Neural cell (in vitro differentiated cells): ENCODE measurements around the gene JPH4. TPM values are rescaled to one million over a fixed set of nuclear protein-coding genes. Genes with fewer than 3 reads are reported as not detected.

ENCODE experiments used
- H2AFZ ChIP-seq: fragments of 200-600, 300-800 bp; sonication (generic), shearing (Covaris generic); 2 replicates; pipeline ENCODE4 v1.6.0; 2014; ENCODE audit warnings: low read depth, mild to moderate bottlenecking, antibody characterized with exemption, low read length, moderate library complexity
- H3F3A ChIP-seq: fragments of 200-600 bp; shearing (Covaris generic); 2 replicates; pipeline ENCODE4 v1.6.1; 2016; ENCODE audit warnings: mild to moderate bottlenecking, moderate library complexity, mixed read lengths, antibody characterized with exemption, low read length; ENCODE audit not compliant: insufficient read depth, poor library complexity, severe bottlenecking
- H3K27ac ChIP-seq: fragments of 200-600, 300-800 bp; sonication (generic), shearing (Covaris generic); 2 replicates; pipeline ENCODE4 v1.5.1; 2014; ENCODE audit warnings: mild to moderate bottlenecking, low read length, moderate library complexity
- H3K27me3 ChIP-seq: fragments of 300-800, 200-600 bp; sonication (generic), shearing (Covaris generic); 2 replicates; pipeline ENCODE4 v1.6.0; 2014; ENCODE audit warnings: mild to moderate bottlenecking, low read depth, low read length, moderate library complexity; ENCODE audit not compliant: insufficient read depth
- H3K36me3 ChIP-seq: fragments of 300-800, 200-600 bp; sonication (generic), shearing (Covaris generic); 2 replicates; pipeline ENCODE4 v1.5.1; 2014; ENCODE audit warnings: mild to moderate bottlenecking, antibody characterized with exemption, low read length, moderate library complexity; ENCODE audit not compliant: insufficient read depth
- H3K4me2 ChIP-seq: fragments of 300-800, 200-600 bp; sonication (generic), shearing (Covaris generic); 2 replicates; pipeline ENCODE4 v1.6.0; 2014; ENCODE audit warnings: mild to moderate bottlenecking, low read length
- H3K4me3 ChIP-seq: fragments of 300-800, 200-600 bp; sonication (generic), shearing (Covaris generic); 2 replicates; pipeline ENCODE4 v1.5.1; 2014; ENCODE audit warnings: mild to moderate bottlenecking, low read length, moderate library complexity
- H3K79me2 ChIP-seq: fragments of 200-600 bp; shearing (Covaris generic); replicated peaks from 2 replicates; pipeline ENCODE4 v1.6.0; 2014; ENCODE audit warnings: mild to moderate bottlenecking, low read length, moderate library complexity; ENCODE audit not compliant: insufficient read depth
- H3K9ac ChIP-seq: fragments of 300-800, 200-600 bp; sonication (generic), shearing (Covaris generic); 2 replicates; pipeline ENCODE4 v1.6.1; 2016; ENCODE audit warnings: mild to moderate bottlenecking, low read length, mixed read lengths
- H3K9me2 ChIP-seq: fragments of 200-600 bp; shearing (Covaris generic); 2 replicates; pipeline ENCODE4 v1.6.1; 2016; ENCODE audit warnings: mild to moderate bottlenecking, low read length, mixed read lengths; ENCODE audit not compliant: insufficient read depth
- H3K9me3 ChIP-seq: fragments of 200-600, 300-800 bp; sonication (generic), shearing (Covaris generic); 2 replicates; pipeline ENCODE4 v1.6.1; 2016; ENCODE audit warnings: mild to moderate bottlenecking, mixed run types, low read length, moderate library complexity, mixed read lengths
- H4K20me1 ChIP-seq: fragments of 200-600 bp; shearing (Covaris generic); 2 replicates; pipeline ENCODE4 v1.6.1; 2016; ENCODE audit warnings: mild to moderate bottlenecking, mixed run types; ENCODE audit not compliant: insufficient read depth
- EP300 ChIP-seq: fragments of 450-650 bp; conservative IDR thresholded peaks from 2 replicates; pipeline ENCODE4 v1.6.1; 2014; ENCODE audit warnings: antibody characterized with exemption, mild to moderate bottlenecking, moderate library complexity; ENCODE audit not compliant: poor library complexity, severe bottlenecking
- EZH2 ChIP-seq: fragments of 200-600, 300-800 bp; shearing (Covaris generic), sonication (generic); IDR thresholded peaks from 2 replicates; pipeline ENCODE4 v1.6.1; 2014; ENCODE audit warnings: antibody characterized with exemption, low read length, borderline replicate concordance, mild to moderate bottlenecking; ENCODE audit not compliant: insufficient read depth, poor library complexity, severe bottlenecking
- MXI1 ChIP-seq: fragments of 450-650 bp; conservative IDR thresholded peaks from 2 replicates; pipeline ENCODE4 v1.6.1; 2014; ENCODE audit warnings: antibody characterized with exemption, mild to moderate bottlenecking; ENCODE audit not compliant: poor library complexity, severe bottlenecking
- POLR2AphosphoS5 ChIP-seq: IDR thresholded peaks from 2 replicates; pipeline ENCODE4 v1.6.1; 2012
- RAD21 ChIP-seq: fragments of 450-650 bp; conservative IDR thresholded peaks from 2 replicates; pipeline ENCODE4 v1.6.1; 2014; ENCODE audit warnings: antibody characterized with exemption, mild to moderate bottlenecking, moderate library complexity
- REST ChIP-seq: IDR thresholded peaks from 2 replicates; pipeline ENCODE4 v1.6.1; 2012; ENCODE audit warnings: borderline replicate concordance
- SMC3 ChIP-seq: fragments of 450-650 bp; conservative IDR thresholded peaks from 2 replicates; pipeline ENCODE4 v1.6.1; 2014; ENCODE audit warnings: antibody characterized with exemption, mild to moderate bottlenecking, moderate library complexity; ENCODE audit not compliant: poor library complexity
- TAF1 ChIP-seq: IDR thresholded peaks from 2 replicates; pipeline ENCODE4 v1.6.1; 2012; ENCODE audit warnings: low read depth
- polyA plus RNA-seq: library from polyadenylated mRNA; depleted of rRNA; stranded (reverse); fragments of >200 nt; gene quantifications from 2 replicates; pipeline ENCODE4 v1.2.3, GENCODE V29; 2014
- TF ChIP-seq, protein P1 (sequence below): fragments of 450-650 bp; IDR thresholded peaks from 2 replicates; pipeline ENCODE4 v1.5.1; 2014; ENCODE audit warnings: antibody characterized with exemption, mild to moderate bottlenecking, moderate library complexity; ENCODE audit not compliant: poor library complexity, severe bottlenecking

Gene JPH4
- polyA plus RNA-seq, 1 donor from 2014 or later, result 68.2 TPM

DNA sequence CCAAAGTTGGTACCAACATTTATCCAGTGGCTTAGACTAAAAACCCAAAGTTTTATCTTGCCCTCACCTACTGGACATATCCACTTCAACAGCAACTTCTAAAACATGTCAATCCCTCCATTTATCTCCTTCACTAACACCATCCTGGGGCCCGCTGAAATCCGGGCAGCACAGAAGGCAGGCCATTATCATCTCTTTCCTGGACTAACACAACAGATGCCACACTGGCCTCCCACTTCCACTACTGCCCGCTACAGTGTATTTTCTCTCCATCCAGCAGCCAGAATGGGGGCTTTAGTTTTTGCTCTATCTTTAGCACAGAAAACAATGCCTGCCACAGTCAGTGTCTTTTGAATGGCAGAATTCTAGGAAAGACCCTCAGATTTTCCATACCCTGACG is 42.6 kb downstream of the JPH4 start:
- no peak overlapping the region for H3K4me3 ChIP-seq
- no peaks in the 10 kb centered on the region for H3K9me2 ChIP-seq
- H3F3A ChIP-seq, result no peaks in the 10 kb centered on the region
- H3K27me3 ChIP-seq, result no peaks in the 10 kb centered on the region
- H3K36me3 ChIP-seq, result no peaks in the 10 kb centered on the region
- no peak overlapping the region for H3K4me2 ChIP-seq
- H3K9me3 ChIP-seq, result no peaks in the 10 kb centered on the region
- no peak overlapping the region for H3K27ac ChIP-seq
- no peaks in the 10 kb centered on the region for H3K79me2 ChIP-seq
- TF ChIP-seq EZH2, result no peak
- no peak for TF ChIP-seq MXI1
- no peak for TF ChIP-seq RAD21
- TF ChIP-seq REST, result no peak
- TF ChIP-seq, protein P1, sequence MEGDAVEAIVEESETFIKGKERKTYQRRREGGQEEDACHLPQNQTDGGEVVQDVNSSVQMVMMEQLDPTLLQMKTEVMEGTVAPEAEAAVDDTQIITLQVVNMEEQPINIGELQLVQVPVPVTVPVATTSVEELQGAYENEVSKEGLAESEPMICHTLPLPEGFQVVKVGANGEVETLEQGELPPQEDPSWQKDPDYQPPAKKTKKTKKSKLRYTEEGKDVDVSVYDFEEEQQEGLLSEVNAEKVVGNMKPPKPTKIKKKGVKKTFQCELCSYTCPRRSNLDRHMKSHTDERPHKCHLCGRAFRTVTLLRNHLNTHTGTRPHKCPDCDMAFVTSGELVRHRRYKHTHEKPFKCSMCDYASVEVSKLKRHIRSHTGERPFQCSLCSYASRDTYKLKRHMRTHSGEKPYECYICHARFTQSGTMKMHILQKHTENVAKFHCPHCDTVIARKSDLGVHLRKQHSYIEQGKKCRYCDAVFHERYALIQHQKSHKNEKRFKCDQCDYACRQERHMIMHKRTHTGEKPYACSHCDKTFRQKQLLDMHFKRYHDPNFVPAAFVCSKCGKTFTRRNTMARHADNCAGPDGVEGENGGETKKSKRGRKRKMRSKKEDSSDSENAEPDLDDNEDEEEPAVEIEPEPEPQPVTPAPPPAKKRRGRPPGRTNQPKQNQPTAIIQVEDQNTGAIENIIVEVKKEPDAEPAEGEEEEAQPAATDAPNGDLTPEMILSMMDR, result no peak
- TF ChIP-seq SMC3, result no peak
- TF ChIP-seq TAF1, result no peak
- TF ChIP-seq EP300, result no peak
- no peak for TF ChIP-seq POLR2AphosphoS5
- H2AFZ ChIP-seq, result no peak overlapping the region
- no peaks in the 10 kb centered on the region for H4K20me1 ChIP-seq
- H3K9ac ChIP-seq, result no peak overlapping the region

DNA sequence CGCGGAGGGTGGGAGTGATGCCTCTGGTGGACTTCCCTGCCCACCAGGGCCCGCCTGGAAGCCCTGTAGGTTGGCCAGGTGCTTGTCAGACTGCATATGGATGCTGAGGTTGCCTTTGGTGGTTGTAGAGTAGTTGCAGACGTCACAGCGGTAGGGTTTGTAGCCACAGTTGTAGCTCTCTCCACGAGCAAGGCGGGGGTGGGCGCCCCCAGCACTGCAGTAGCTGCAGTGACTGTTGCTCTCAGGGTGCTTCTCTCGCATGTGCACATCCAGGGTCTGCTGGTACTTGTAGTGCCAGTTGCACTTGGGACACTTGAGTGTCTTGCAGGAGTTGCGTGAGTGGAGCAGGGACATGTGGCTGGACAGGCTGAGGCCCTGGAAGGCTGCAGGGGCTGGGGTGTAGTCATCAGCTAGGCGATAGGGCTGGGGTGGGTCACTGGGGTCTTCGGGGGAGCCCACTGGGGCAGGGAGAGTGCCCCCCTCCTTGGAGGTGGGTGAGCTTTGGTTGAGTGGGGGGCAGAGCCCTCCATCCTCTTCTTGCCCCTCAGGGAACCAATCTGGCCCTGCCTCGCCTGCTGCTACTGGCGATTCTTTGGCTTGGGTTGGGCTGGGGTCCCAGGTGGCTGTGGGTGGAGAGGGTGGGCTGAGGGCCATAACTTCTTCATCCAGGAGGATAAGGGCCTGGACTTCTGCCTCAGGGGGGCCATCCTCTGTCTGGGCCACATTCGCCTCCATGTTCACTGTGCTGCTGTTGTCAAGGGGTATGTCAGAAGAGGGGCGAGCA is 44.7 kb downstream of the JPH4 start:
- Histone ChIP-seq H3K27ac (no peak overlapping the region), H2AFZ (no peak overlapping the region), H3K4me3 (no peak overlapping the region), H3K9me3 (no peaks in the 10 kb centered on the region), H3K36me3 (no peaks in the 10 kb centered on the region), H3K4me2 (no peak overlapping the region), H3K9me2 (no peaks in the 10 kb centered on the region), H3K27me3 (no peaks in the 10 kb centered on the region), H3F3A (no peaks in the 10 kb centered on the region), H3K9ac (no peak overlapping the region), H4K20me1 (no peaks in the 10 kb centered on the region), H3K79me2 (no peaks in the 10 kb centered on the region)
- TF ChIP-seq SMC3 (no peak), REST (no peak), EZH2 (no peak), POLR2AphosphoS5 (no peak), MXI1 (no peak), TAF1 (no peak), RAD21 (no peak), EP300 (no peak)
- TF ChIP-seq, protein P1, result no peak
